ENCODE results near the gene OR6N1.

The OR6N1 gene, protein sequence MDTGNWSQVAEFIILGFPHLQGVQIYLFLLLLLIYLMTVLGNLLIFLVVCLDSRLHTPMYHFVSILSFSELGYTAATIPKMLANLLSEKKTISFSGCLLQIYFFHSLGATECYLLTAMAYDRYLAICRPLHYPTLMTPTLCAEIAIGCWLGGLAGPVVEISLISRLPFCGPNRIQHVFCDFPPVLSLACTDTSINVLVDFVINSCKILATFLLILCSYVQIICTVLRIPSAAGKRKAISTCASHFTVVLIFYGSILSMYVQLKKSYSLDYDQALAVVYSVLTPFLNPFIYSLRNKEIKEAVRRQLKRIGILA

DNA sequence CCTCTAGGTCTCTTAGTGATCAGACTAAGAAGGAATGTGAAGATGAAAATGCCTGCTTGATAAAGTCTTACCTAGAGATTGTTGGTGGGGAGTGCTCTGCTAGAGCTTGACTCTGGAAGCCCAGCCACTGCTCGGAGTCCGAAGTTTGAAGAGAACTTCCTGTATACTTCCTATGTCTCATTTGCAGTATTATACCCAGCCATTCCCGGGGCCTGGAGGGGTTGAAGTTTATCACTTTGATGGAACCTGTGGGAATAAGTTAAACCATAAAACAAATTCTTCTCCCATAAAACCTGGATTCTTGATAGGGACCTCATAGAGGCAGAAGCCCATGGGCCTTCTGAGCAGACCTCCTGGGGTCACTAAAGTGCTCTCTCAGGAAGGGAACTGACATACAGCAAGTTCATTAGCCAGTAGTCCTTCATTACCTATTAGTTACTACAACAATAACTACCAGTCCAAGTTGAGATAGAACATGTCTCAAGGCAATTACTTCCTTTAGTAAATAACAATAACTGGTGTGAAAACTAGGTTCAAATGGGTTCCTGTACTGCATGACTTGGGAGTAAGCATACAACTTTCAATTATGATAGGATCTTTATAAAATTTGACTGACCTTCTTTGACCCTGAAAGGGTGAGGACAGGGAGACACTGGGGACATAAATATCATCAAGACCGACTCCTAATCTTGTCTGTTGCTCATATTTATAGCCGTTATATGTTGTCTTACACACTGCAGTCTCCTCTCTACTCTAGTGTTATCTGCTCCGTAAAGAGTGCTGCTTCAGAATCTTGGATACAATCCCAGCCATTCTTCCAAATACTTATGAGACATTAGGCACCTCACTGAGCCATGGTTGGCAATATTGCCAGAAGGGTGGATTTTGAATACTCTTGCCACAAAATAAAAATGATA lies at the start of gene OR6N1:
TSS of gene OR6N1 (minus strand) at position 246 of the 917 bp plus-strand sequence. CDS start 5,513 bp downstream, outside the sequence.
- no peak for DNase-seq (ENCODE audit: low spot score)

DNA sequence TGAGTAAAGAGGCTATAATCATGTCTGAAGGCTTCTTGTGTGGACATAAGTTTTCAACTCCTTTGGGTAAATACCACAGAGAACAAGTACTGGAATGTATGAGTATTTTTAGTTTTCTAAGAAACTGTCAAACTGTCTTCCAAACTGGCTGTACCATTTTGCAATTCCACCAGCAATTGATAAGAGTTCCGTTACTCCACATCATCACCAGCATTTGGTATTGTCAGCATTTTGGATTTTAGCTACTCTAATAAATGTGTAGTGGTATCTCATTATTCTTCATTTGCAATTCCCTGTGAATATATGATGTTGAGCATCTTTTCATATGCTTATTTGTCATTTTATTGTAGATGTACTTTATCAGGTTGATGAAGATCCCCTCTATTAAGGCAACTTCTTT lies 49.7 kb upstream of the OR6N1 start:
- no peak for DNase-seq (ENCODE audit: low spot score)

DNA sequence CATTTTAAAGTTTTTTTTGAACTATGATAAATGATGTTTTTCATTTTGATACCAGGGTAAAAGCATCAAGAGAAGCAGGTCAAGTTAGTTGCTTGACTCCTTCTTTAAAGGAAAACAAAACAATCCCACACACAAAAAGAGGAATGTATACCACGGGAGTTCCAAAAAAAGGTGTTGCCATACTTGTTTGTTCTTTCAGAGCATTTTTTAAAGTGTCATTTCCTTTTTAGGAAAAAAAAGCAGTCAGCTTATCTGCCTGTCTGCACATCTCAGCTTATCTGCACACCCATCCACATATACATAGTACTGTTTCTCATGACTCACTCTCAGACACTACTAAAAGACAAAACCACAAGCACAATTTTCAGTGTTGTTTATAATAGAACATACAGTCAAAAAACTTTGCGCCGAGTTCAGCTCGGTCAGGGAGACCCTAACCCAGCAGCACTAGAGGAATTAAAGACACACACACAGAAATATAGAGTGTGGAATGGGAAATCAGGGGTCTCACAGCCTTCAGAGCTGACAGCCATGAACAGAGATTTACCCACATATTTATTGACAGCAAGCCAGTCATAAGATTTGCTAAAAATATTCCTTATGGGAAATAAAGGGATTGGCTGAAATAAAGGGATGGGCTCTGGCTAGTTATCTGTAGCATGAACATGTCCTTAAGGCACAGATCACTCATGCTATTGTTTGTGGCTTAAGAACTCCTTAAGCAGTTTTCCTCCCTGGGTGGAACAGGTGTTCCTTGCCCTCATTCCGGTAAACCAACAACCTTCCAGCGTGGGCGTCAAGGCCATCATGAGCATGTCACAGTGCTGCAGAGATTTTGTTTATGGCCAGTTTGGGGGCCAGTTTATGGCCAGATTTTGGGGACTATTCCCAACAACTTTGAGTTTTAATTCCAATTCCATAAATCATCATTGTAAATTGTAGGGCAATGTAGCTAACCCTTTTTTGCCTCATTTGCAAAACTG lies 47.8 kb upstream of the OR6N1 start:
- DNase-seq (ENCODE audit: low spot score), result no peak

DNA sequence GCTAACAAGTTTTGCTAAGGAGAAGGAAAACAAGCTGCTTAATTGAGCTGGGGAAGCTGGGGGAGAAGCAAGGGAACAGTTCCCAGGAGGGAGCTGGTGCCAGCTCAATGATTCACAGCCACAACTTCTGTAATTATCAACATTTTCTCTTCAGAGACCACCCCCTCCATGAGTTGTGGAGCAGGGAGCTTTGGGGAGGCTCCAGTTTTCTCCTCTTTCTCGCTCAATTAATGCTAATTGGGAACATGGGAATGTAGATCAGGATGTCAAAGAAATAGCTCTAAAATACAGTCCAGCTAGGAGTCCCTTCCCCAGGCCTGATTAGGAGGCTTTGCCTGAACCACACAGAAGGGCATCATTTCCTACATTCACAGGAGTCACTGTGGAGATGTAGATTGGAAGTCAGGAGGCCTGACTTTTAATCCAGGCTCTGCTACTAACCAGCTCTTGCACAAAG lies 47.0 kb upstream of the OR6N1 start:
- DNase-seq (ENCODE audit: low spot score), result no peak

DNA sequence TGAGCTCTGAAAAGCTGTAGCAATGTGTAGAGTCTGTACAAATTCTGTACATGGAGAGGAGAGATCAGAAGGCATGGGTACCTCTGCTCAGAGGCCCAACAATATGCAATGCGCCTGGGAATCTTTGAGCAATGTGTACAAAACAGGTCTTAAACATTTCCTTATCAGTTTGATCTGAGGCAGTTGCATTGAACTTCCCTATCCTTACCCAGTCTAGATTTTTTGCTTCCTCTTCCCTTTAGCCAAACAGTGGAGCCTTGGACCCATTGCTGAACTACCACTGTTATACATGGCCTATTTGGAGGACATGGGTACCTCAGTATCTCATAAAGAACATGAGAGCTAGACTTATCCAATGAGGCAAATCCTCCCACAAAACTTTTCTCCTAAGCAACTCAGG lies 46.6 kb upstream of the OR6N1 start:
- DNase-seq (ENCODE audit: low spot score), result no peak

DNA sequence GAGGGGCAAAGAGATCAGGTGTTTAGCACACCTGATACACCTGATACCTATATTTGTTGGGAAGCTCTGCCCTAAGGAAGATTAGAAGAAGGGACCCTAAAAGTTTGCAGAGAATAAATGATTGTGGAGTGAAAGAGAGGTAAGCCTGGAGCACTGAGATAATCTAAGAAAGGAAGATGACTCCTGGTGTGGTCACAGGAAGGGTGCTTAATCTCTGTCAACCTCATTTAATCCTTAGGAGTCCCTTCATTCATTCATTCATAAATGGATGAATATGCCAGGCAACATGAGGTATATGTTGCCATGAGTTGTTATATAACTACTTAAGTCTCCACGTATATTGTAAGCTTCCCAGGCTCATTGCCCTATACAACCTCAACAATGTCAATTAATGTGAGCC lies 43.0 kb upstream of the OR6N1 start:
- DNase-seq (ENCODE audit: low spot score), result no peak

DNA sequence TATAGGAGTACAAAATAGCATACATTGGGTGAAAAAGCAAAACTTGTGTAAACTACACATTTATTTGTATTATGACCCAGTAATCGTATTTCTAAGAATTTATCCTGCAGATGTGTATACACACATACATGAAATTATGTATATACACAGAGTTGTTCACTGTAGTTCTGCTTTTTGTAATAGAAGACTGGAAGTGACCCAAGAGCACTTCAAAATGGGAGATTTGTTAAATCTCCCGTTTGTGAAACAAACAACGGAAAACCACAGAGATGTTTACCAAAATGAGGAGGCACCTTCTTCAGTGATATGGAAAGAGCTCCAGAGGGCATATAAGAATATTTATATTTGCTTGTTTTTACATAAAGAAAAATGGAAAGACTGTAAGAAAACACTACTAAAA lies 41.2 kb upstream of the OR6N1 start:
- DNase-seq (ENCODE audit: low spot score), result no peak

DNA sequence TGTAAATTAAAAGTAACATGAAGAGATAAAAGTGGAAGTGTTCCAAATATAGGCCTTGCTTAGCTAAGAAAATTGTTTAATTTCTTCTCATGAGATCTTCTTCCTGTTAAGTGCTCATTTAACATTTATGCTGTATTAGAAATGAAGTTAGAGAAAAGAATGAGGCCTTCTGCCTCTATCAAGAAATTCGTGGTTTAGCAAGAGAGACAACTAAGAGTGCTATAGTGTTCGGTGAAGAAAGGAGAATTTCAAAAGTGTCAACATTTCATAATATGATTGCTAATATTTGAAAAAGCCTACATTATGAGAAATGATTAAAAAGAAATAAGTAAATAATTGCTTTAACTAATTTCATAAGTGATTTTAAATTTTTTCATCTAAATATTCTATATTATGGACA lies 40.3 kb upstream of the OR6N1 start:
- DNase-seq (ENCODE audit: low spot score), result no peak

DNA sequence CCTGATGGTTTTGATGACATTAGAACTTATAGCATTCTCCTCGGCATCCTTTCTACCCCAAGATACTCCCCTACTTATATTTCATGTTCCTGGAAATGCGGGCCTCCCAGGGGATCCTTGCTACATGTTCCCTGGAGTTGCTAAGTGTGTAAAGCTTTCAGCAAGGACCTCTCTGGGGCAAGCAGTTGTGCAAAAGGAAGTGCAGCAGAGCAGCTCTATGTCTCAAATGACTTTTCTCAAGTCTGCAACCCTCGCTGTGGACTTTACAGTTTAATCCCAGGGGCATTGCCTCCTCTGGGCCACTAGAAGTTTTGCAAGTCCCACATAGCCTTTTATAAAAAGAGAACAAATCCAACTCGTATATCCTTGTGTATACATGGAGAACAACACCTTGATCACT lies 38.3 kb upstream of the OR6N1 start:
- no peak for DNase-seq (ENCODE audit: low spot score)

DNA sequence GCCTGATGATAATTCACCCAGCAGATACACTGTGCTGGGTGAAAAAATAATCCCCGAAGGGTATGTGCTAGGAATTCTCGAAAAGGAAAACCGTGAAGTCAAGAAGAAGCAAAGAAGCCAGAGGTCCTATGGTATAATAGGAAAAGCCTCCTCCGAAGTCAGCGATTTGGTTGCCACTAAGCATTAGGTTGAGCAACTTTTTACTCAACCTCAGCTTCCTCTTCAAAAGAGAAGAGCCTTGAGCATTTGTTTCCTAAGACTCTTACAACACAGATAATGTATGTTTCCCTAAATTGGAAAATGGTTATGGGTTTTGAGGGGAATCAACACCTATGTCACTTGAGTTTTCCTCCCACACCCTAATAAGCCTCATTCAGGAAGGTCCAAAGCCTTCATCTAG lies 37.9 kb upstream of the OR6N1 start:
- DNase-seq (ENCODE audit: low spot score), result no peak

DNA sequence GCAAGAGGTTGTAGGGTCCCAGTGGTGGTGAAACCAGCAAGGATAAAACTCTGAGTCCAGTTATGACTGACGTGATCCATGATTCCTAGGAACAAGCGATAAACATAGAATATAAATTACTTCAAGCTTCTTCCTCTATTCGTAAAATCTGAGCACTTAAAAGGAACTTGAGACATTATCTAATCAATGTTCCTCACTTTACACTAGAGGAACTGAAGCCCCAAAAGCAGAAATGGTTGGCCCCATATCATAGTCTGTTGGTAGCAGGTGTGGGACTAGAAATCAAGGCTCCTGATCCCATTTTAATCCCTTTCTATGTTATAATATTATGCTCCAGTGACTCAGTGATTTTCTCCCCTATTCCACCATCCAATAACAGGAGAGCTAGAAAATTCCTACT lies 37.3 kb upstream of the OR6N1 start:
- DNase-seq (ENCODE audit: low spot score), result no peak

DNA sequence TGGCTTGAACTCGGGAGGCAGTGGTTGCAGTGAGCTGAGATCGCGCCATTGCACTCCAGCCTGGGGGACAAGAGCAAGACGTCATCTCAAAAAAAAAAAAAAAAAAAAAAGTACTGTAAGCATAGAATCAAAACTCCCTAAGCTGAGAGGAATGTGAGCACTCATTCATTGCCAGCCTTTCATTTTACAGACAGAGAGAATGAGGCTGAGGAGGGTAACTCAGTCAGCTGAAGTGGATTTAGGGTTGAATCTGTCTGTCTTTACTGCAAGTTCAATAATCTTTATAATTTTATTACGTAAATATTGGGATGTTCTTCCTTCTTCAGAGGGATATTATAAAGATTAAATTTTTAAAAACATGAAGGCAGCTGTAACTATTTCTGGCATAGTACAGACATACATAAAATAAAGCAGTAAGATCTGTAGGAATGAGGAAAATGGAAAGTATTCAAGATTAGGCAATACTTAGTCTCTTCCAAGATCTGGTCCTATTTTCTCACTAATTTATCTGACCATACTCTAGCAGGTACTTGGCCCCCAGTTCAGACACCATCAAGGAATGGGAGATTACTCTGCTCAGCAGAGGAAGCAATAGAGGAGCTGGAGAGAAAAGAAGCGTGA lies 35.0 kb upstream of the OR6N1 start:
- no peak for DNase-seq (ENCODE audit: low spot score)

DNA sequence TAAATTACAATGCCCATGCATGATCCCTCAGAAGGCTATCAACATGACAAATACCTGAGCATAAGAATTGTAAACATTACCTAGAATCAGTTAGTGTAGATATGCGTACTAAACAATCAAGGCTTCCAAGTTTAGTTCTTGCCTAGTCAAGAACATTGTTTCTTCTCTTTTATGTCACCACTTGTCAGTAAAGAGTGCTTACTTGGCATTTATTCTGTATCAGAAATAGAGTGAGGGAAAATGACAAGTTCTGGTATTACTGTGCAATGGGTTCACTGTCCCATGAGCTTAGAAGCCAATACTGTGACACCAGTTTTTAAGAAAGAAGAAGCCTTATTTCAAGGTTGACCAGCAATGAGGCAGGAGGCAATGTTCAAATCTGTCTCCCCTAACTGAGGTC lies 31.7 kb upstream of the OR6N1 start:
- DNase-seq (ENCODE audit: low spot score), result no peak

DNA sequence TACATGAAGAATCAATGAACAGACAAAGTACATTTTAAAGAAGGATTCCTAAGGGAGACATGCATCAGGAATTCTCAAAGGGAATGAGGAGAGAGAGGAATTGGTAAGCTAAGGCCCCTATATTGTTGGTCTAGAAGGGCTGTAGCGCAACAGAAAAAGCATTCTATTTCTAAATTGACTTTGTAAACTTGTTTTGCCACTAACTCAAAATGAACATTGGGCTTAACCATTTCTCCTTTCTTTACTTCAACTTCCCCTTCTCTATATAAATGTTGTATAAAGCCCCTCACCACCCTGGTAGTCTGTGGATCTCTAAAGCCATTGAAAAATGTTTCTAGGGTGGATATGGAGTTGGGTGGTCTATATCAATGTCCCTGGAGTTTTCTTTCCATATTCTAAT lies 29.4 kb upstream of the OR6N1 start:
- DNase-seq (ENCODE audit: low spot score), result no peak

DNA sequence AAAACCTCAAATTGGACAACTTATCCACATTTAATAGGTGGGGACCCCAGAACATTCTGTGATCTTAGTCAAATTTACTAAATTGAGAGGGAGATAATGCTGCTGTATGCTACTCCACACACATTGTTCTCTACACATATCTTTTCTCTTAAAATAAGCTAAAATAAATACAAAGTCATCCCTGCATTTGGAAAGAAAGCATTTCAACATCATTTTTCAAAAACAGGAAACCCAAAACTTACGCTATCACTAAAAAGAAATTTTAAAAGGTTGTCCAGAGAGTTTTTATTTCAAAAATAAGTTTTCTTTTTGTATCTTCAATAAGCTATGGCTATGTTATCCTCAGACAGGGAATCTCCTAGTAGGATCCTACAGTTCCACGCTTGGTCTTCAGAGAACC lies 28.5 kb upstream of the OR6N1 start:
- DNase-seq (ENCODE audit: low spot score), result no peak

DNA sequence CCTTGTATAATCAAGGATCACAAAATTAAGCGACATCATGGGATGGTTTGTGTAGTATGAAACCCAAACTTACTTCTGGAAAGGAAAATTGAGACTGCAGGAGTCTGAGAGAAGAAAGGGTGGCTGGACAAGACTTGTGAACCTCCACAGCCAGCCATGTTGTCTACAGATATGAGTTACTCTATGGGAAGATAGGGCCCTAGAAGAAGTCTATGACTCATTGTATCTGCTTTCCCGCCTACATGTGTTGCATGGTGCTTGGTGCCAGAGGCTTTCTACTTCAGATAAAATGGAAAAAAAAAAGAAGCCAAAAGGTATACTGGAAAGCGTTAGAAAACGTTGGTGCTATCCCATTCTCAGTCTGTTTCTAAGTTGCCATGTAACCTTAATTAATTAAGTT lies 27.7 kb upstream of the OR6N1 start:
- no peak for DNase-seq (ENCODE audit: low spot score)

DNA sequence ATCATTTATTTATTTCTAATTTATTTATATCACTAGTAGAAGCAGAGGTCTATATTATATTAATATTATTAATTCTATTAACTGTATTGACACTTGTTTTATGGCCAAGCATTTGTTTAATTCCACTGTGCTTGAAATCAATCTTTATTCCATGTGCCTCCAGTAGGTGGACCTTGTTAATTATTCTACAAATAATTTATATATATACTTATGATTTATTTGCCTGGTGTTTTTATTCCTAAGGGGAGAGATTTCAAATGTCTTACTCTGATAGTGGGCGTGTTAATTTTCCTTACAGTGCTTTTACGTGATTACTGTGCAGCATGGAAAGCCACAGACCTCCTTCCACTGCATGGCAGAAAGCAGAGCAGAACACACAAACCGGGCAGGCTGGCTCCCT lies 26.5 kb upstream of the OR6N1 start:
- DNase-seq (ENCODE audit: low spot score), result no peak

DNA sequence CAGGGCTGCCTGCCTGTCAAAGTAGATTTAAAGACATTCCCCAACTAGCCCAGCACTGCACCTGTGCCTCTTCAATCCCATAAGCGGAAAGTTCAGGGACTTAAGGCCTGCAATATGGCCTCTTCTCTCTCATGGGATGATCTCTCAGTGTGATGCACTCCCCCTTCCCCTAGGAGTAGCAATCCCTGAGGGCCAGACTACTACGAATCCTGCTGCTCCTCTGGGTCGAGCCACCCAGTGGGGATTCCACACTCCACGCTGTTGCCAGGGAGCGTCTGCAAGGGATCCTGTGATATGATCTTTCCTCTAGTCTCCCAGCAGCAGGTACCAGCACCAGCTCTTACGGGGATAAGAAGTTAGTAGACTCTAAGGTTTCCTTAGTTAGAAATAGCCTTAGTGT lies 22.3 kb upstream of the OR6N1 start:
- no peak for DNase-seq (ENCODE audit: low spot score)

DNA sequence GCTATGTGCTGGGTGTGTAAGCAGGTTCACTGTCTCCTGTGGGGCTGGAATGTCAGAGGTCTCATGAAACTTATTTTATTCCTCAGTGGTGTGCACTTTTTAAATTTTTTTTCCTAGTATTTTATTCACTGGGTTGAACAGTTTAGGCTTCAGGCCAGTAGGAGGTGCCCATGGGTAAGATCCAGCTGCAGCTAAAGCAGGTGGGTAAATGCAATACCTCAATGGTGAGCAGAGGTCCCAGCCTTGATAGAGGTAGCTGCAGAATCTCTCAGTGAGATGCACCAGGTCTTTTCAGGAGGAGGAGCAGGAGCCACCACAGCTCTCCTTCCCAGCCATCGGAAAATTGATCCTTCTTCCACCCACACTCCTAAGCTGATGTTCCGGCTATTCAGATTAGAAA lies 21.6 kb upstream of the OR6N1 start:
- no peak for DNase-seq (ENCODE audit: low spot score)

DNA sequence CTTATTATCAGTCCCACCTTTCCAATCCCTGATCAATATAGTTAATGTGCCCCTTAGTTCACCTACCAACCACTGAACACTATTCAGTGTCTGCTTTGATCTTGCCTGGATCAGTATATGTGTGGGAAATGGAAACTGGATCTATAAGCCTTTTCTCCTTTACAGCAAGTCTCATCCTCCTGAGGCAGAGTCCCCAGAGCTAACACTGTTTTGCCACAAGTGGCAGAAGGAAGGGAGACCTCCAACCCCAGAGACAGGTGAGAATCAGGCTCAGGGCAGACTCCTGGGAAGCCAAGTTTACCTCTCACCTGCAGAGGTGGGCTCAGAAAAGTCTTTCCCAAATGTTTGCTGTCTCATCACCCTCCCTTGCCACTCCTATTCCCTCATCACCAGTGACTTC lies 9.1 kb upstream of the OR6N1 start, which contains the start of gene OR6N2:
TSS of gene OR6N2 (minus strand) at position 101 of the 400 bp plus-strand sequence. CDS start 3,569 bp downstream, outside the sequence.
- DNase-seq (ENCODE audit: low spot score), result no peak

DNA sequence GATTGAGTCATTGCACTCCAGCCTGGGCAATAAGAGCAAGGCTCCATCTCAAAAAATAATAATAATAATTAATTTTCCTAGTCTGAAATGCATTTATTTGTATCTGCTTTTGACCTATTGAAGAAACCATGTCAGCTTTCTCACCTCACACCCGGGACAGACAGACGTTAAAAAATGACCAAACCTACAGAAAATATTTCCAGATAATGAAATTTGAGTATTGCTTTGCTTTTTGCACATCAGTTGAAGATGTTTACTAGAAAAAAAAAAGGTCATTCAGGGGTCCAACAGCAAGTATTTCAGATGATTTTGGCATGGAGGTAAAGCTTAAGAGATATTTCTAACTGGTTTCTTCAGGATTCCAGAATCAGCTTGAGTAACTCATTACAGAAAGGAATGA lies 17.6 kb downstream of the OR6N1 start, which contains the start of gene OR6K6:
TSS of gene OR6K6 (plus strand) at position 301 of the 400 bp plus-strand sequence. CDS start 168 bp downstream, outside the sequence.
- DNase-seq (ENCODE audit: low spot score), result no peak

Data from AG08395 (cell line).